SK-N-SH treated with all-trans-retinoic acid at 6 μM for 48 hours (cell line): ENCODE results near the gene SP140.

Source experiments
- ATAC-seq: fragments of 200-7000 bp; cut with Tn5 transposase; 3 replicates; pipeline ENCODE4 v1.9.1; 2020; ENCODE audit warnings: mild to moderate bottlenecking, moderate library complexity
- ARNTL ChIP-seq: fragments of 450-650 bp; formaldehyde crosslinking; IDR thresholded peaks from 2 replicates; pipeline ENCODE4 v1.5.0; 2020; ENCODE audit warnings: low read depth, mild to moderate bottlenecking, moderate library complexity, borderline replicate concordance
- BACH2 ChIP-seq: fragments of 250-450 bp; sonication (Bioruptor Pico); IDR thresholded peaks from 2 replicates; pipeline ENCODE4 v1.9.0; 2021; ENCODE audit warnings: mild to moderate bottlenecking, borderline replicate concordance
- CSDC2 ChIP-seq: fragments of 250-450 bp; sonication (Bioruptor Pico); IDR thresholded peaks from 2 replicates; pipeline ENCODE4 v1.5.0; 2020; ENCODE audit warnings: mild to moderate bottlenecking, moderate library complexity
- ESRRG ChIP-seq: fragments of 250-450 bp; sonication (Bioruptor Pico); IDR thresholded peaks from 2 replicates; pipeline ENCODE4 v1.6.1; 2021; ENCODE audit warnings: mild to moderate bottlenecking
- GLIS3 ChIP-seq: fragments of 250-450 bp; sonication (Bioruptor Pico); IDR thresholded peaks from 2 replicates; pipeline ENCODE4 v1.5.0; 2020; ENCODE audit warnings: mild to moderate bottlenecking, moderate library complexity
- ISL1 ChIP-seq: fragments of 250-450 bp; sonication (Bioruptor Pico); IDR thresholded peaks from 2 replicates; pipeline ENCODE4 v2.1.2; 2022; ENCODE audit warnings: mild to moderate bottlenecking, moderate library complexity
- OSR1 ChIP-seq: fragments of 250-450 bp; sonication (Bioruptor Pico); IDR thresholded peaks from 2 replicates; pipeline ENCODE4 v1.8.0; 2022; ENCODE audit warnings: moderate library complexity, mild to moderate bottlenecking, inconsistent platforms
- PPARA ChIP-seq: fragments of 250-450 bp; sonication (Bioruptor Pico); IDR thresholded peaks from 2 replicates; pipeline ENCODE4 v1.5.0; 2020; ENCODE audit warnings: mild to moderate bottlenecking, borderline replicate concordance
- RARB ChIP-seq: fragments of 250-450 bp; sonication (Bioruptor Pico); IDR thresholded peaks from 2 replicates; pipeline ENCODE4 v1.8.0; 2021; ENCODE audit warnings: mild to moderate bottlenecking, moderate library complexity
- SNAI2 ChIP-seq: fragments of 250-450 bp; sonication (Bioruptor Pico); IDR thresholded peaks from 2 replicates; pipeline ENCODE4 v1.5.0; 2020; ENCODE audit warnings: mild to moderate bottlenecking, moderate library complexity
- TCF4 ChIP-seq: fragments of 250-450 bp; sonication (Bioruptor Pico); IDR thresholded peaks from 2 replicates; pipeline ENCODE4 v1.8.0; 2021; ENCODE audit warnings: mild to moderate bottlenecking, moderate library complexity, borderline replicate concordance
- TOX ChIP-seq: fragments of 250-450 bp; sonication (Bioruptor Pico); IDR thresholded peaks from 2 replicates; pipeline ENCODE4 v1.8.0; 2021; ENCODE audit warnings: mild to moderate bottlenecking, moderate library complexity, borderline replicate concordance
- ZC3H10 ChIP-seq: fragments of 250-450 bp; sonication (Bioruptor Pico); IDR thresholded peaks from 2 replicates; pipeline ENCODE4 v1.5.1; 2021; ENCODE audit warnings: mild to moderate bottlenecking, moderate library complexity
- ZFP3 ChIP-seq: fragments of 250-450 bp; sonication (Bioruptor Pico); IDR thresholded peaks from 2 replicates; pipeline ENCODE4 v1.5.0; 2020; ENCODE audit warnings: mild to moderate bottlenecking, moderate library complexity
- ZFP30 ChIP-seq: fragments of 450-650 bp; formaldehyde crosslinking; IDR thresholded peaks from 2 replicates; pipeline ENCODE4 v1.5.0; 2022; ENCODE audit warnings: mild to moderate bottlenecking, moderate library complexity
- ZNF565 ChIP-seq: fragments of 450-650 bp; formaldehyde crosslinking; conservative IDR thresholded peaks from 2 replicates; pipeline ENCODE4 v1.5.0; 2020; ENCODE audit warnings: low read depth, mild to moderate bottlenecking, moderate library complexity
- ZNF70 ChIP-seq: fragments of 450-650 bp; formaldehyde crosslinking; IDR thresholded peaks from 2 replicates; pipeline ENCODE4 v1.5.0; 2020; ENCODE audit warnings: mild to moderate bottlenecking, moderate library complexity
- TF ChIP-seq, protein P1 (sequence below): fragments of 250-450 bp; sonication (Bioruptor Pico); IDR thresholded peaks from 2 replicates; pipeline ENCODE4 v1.8.0; 2021; ENCODE audit warnings: low read depth, mild to moderate bottlenecking, moderate library complexity, borderline replicate concordance
- TF ChIP-seq, protein P2 (sequence below): fragments of 250-450 bp; sonication (Bioruptor Pico); IDR thresholded peaks from 2 replicates; pipeline ENCODE4 v1.5.0; 2020; ENCODE audit warnings: mild to moderate bottlenecking, moderate library complexity
- TF ChIP-seq, protein P3 (sequence below): fragments of 250-450 bp; sonication (Bioruptor Pico); IDR thresholded peaks from 2 replicates; pipeline ENCODE4 v1.5.1; 2020; ENCODE audit warnings: low read depth, mild to moderate bottlenecking, moderate library complexity
- TF ChIP-seq, protein P4 (sequence below): fragments of 250-450 bp; sonication (Bioruptor Pico); IDR thresholded peaks from 2 replicates; pipeline ENCODE4 v1.5.1; 2021; ENCODE audit warnings: mild to moderate bottlenecking, moderate library complexity
- TF ChIP-seq, protein P5 (sequence below): fragments of 250-450 bp; sonication (Bioruptor Pico); IDR thresholded peaks from 2 replicates; pipeline ENCODE4 v1.8.0; 2020; ENCODE audit warnings: mild to moderate bottlenecking, moderate library complexity, borderline replicate concordance

Gene SP140

DNA sequence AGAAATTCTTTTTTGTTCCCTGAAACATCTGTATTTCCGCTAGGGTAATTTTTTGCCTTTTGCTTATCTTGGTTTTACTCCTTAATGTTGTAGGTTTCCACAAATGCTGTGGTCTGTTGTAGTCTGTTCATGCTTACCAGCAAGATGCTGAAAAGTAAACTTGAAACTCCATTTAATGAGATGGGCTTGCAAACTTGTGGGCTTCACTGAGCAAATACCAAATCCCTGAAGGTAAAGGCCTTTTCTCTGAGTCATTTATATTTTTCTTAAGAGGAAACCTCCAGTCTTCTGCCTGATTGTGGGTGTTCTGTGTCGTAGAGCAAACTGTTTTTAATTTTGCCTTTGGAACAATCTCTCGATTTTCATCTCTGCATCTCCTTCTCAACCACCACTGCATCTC, 9.3 kb downstream of the SP140 start:
- no peak; the same call in 2 of the 3 replicates for ATAC-seq
- TF ChIP-seq RARB (CRISPR knock-in tag) (no peak), ZNF565 (CRISPR knock-in tag) (no peak), ZNF70 (CRISPR knock-in tag) (no peak), ZFP3 (CRISPR knock-in tag) (no peak), BACH2 (CRISPR knock-in tag) (no peak), ISL1 (CRISPR knock-in tag) (no peak), ESRRG (CRISPR knock-in tag) (no peak), ZC3H10 (CRISPR knock-in tag) (no peak), ZFP30 (CRISPR knock-in tag) (no peak), SNAI2 (CRISPR knock-in tag) (no peak), CSDC2 (CRISPR knock-in tag) (no peak), TCF4 (CRISPR knock-in tag) (no peak), OSR1 (CRISPR knock-in tag) (no peak)
- TF ChIP-seq, protein P1, sequence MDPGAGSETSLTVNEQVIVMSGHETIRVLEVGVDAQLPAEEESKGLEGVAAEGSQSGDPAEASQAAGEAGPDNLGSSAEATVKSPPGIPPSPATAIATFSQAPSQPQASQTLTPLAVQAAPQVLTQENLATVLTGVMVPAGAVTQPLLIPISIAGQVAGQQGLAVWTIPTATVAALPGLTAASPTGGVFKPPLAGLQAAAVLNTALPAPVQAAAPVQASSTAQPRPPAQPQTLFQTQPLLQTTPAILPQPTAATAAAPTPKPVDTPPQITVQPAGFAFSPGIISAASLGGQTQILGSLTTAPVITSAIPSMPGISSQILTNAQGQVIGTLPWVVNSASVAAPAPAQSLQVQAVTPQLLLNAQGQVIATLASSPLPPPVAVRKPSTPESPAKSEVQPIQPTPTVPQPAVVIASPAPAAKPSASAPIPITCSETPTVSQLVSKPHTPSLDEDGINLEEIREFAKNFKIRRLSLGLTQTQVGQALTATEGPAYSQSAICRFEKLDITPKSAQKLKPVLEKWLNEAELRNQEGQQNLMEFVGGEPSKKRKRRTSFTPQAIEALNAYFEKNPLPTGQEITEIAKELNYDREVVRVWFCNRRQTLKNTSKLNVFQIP, result no peak
- TF ChIP-seq, protein P2, sequence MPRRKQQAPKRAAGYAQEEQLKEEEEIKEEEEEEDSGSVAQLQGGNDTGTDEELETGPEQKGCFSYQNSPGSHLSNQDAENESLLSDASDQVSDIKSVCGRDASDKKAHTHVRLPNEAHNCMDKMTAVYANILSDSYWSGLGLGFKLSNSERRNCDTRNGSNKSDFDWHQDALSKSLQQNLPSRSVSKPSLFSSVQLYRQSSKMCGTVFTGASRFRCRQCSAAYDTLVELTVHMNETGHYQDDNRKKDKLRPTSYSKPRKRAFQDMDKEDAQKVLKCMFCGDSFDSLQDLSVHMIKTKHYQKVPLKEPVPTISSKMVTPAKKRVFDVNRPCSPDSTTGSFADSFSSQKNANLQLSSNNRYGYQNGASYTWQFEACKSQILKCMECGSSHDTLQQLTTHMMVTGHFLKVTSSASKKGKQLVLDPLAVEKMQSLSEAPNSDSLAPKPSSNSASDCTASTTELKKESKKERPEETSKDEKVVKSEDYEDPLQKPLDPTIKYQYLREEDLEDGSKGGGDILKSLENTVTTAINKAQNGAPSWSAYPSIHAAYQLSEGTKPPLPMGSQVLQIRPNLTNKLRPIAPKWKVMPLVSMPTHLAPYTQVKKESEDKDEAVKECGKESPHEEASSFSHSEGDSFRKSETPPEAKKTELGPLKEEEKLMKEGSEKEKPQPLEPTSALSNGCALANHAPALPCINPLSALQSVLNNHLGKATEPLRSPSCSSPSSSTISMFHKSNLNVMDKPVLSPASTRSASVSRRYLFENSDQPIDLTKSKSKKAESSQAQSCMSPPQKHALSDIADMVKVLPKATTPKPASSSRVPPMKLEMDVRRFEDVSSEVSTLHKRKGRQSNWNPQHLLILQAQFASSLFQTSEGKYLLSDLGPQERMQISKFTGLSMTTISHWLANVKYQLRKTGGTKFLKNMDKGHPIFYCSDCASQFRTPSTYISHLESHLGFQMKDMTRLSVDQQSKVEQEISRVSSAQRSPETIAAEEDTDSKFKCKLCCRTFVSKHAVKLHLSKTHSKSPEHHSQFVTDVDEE, result no peak

DNA sequence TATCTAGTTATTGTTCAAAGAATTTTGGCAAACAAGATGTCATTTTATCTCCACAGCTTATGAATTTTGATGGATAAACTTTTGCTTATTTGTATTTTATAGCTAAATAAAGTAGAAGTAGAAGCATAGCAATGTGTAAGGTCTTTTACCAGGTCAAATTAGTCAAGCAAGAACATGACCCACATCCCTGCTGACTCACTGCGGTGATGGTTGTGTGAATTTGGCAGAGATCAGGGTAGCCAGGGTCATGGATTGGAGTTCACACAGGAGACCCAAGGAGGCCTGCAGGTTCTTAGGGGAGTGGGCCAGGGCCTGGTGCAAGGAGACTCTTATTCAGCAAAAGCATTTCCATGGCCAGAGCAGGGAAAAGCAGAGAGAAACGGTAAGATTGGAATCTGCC, 18.7 kb downstream of the SP140 start:
- TF ChIP-seq, protein P3, sequence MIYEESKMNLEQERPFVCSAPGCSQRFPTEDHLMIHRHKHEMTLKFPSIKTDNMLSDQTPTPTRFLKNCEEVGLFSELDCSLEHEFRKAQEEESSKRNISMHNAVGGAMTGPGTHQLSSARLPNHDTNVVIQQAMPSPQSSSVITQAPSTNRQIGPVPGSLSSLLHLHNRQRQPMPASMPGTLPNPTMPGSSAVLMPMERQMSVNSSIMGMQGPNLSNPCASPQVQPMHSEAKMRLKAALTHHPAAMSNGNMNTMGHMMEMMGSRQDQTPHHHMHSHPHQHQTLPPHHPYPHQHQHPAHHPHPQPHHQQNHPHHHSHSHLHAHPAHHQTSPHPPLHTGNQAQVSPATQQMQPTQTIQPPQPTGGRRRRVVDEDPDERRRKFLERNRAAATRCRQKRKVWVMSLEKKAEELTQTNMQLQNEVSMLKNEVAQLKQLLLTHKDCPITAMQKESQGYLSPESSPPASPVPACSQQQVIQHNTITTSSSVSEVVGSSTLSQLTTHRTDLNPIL (CRISPR knock-in tag), result no peak
- TF ChIP-seq TOX (CRISPR knock-in tag), result no peak
- no peak for TF ChIP-seq ZFP30 (CRISPR knock-in tag)
- no peak for TF ChIP-seq SNAI2 (CRISPR knock-in tag)
- TF ChIP-seq OSR1 (CRISPR knock-in tag), result no peak
- TF ChIP-seq ZC3H10 (CRISPR knock-in tag), result no peak
- TF ChIP-seq GLIS3 (CRISPR knock-in tag), result no peak
- TF ChIP-seq PPARA, result no peak
- TF ChIP-seq, protein P2, result no peak
- TF ChIP-seq ESRRG (CRISPR knock-in tag), result no peak
- no peak for TF ChIP-seq ZFP3 (CRISPR knock-in tag)
- TF ChIP-seq TCF4 (CRISPR knock-in tag), result no peak
- TF ChIP-seq RARB (CRISPR knock-in tag), result no peak
- TF ChIP-seq ZNF565 (CRISPR knock-in tag), result no peak
- TF ChIP-seq, protein P4, sequence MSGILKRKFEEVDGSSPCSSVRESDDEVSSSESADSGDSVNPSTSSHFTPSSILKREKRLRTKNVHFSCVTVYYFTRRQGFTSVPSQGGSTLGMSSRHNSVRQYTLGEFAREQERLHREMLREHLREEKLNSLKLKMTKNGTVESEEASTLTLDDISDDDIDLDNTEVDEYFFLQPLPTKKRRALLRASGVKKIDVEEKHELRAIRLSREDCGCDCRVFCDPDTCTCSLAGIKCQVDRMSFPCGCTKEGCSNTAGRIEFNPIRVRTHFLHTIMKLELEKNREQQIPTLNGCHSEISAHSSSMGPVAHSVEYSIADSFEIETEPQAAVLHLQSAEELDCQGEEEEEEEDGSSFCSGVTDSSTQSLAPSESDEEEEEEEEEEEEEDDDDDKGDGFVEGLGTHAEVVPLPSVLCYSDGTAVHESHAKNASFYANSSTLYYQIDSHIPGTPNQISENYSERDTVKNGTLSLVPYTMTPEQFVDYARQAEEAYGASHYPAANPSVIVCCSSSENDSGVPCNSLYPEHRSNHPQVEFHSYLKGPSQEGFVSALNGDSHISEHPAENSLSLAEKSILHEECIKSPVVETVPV, result no peak
- ATAC-seq, result no peak

DNA sequence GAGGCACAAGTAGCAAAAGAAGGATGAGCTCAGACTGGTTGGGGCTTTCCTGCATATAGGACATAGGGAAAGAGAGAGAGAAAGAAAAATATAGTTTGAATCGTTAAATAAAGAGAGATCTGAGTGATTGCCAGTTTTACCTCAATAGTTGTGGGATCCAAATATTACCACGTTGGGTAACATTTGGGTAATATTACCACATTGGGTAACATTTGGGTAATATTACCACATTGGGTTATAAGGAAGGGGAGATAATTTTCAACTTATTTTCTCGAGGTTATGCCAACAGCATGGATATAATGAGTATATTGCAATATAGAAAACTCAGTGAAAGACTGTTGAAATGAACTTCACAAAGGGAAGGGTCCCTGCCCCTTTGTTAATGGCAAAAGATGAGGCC, 20.7 kb downstream of the SP140 start:
- TF ChIP-seq GLIS3 (CRISPR knock-in tag) (no peak), ZC3H10 (CRISPR knock-in tag) (no peak), OSR1 (CRISPR knock-in tag) (no peak), BACH2 (CRISPR knock-in tag) (no peak), ZNF565 (CRISPR knock-in tag) (no peak), ARNTL (CRISPR knock-in tag) (no peak), ZFP30 (CRISPR knock-in tag) (no peak), SNAI2 (CRISPR knock-in tag) (no peak), RARB (CRISPR knock-in tag) (no peak), ISL1 (CRISPR knock-in tag) (no peak), ZFP3 (CRISPR knock-in tag) (no peak)
- TF ChIP-seq, protein P3 (CRISPR knock-in tag), result no peak
- TF ChIP-seq, protein P5, sequence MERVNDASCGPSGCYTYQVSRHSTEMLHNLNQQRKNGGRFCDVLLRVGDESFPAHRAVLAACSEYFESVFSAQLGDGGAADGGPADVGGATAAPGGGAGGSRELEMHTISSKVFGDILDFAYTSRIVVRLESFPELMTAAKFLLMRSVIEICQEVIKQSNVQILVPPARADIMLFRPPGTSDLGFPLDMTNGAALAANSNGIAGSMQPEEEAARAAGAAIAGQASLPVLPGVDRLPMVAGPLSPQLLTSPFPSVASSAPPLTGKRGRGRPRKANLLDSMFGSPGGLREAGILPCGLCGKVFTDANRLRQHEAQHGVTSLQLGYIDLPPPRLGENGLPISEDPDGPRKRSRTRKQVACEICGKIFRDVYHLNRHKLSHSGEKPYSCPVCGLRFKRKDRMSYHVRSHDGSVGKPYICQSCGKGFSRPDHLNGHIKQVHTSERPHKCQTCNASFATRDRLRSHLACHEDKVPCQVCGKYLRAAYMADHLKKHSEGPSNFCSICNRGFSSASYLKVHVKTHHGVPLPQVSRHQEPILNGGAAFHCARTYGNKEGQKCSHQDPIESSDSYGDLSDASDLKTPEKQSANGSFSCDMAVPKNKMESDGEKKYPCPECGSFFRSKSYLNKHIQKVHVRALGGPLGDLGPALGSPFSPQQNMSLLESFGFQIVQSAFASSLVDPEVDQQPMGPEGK (CRISPR knock-in tag), result no peak
- no peak for ATAC-seq
